H9 (cell line): ENCODE measurements around the gene WHRN. TPM values are rescaled to one million over a fixed set of nuclear protein-coding genes. Genes with fewer than 3 reads are reported as not detected.

Experiments
- DNase-seq: peaks from one replicate; pipeline ENCODE4 v3.0.0-alpha.2; 2017
- H2AFZ ChIP-seq: one replicate; pipeline ENCODE4 v1.6.1; 2013; ENCODE audit warnings: mild to moderate bottlenecking, low read length, control low read depth, moderate library complexity
- H2AK5ac ChIP-seq: 2 replicates; pipeline ENCODE4 v1.6.1; 2013; ENCODE audit warnings: low read length, control low read depth, mixed read lengths; ENCODE audit not compliant: insufficient read length
- H2BK120ac ChIP-seq: one replicate; pipeline ENCODE4 v1.6.1; 2013; ENCODE audit warnings: low read depth, mild to moderate bottlenecking, low read length, control low read depth, inconsistent platforms; ENCODE audit not compliant: poor library complexity, severe bottlenecking
- H2BK12ac ChIP-seq: 2 replicates; pipeline ENCODE4 v1.6.1; 2013; ENCODE audit warnings: low read length, control low read depth, mixed read lengths, low read depth; ENCODE audit not compliant: insufficient read length
- H2BK15ac ChIP-seq: 2 replicates; pipeline ENCODE4 v1.6.1; 2013; ENCODE audit warnings: low read depth, low read length, control low read depth
- H2BK20ac ChIP-seq: one replicate; pipeline ENCODE4 v1.6.1; 2013; ENCODE audit warnings: low read depth, mild to moderate bottlenecking, low read length, control low read depth, inconsistent platforms; ENCODE audit not compliant: poor library complexity, severe bottlenecking
- H2BK5ac ChIP-seq: 2 replicates; pipeline ENCODE4 v1.6.1; 2013; ENCODE audit warnings: low read length, control low read depth, mixed read lengths; ENCODE audit not compliant: insufficient read length
- H3K14ac ChIP-seq: 2 replicates; pipeline ENCODE4 v1.6.1; 2013; ENCODE audit warnings: low read length, control low read depth; ENCODE audit not compliant: insufficient read depth
- H3K18ac ChIP-seq: 2 replicates; pipeline ENCODE4 v1.6.1; 2013; ENCODE audit warnings: low read depth, mild to moderate bottlenecking, mixed read lengths, low read length, control low read depth; ENCODE audit not compliant: insufficient read length
- H3K23ac ChIP-seq: 2 replicates; pipeline ENCODE4 v1.6.1; 2013; ENCODE audit warnings: low read length, control low read depth, mixed read lengths, low read depth; ENCODE audit not compliant: insufficient read length
- H3K23me2 ChIP-seq: 2 replicates; pipeline ENCODE4 v1.6.1; 2013; ENCODE audit warnings: low read depth, mild to moderate bottlenecking, mixed read lengths, low read length, control low read depth; ENCODE audit not compliant: insufficient read length, poor library complexity, severe bottlenecking
- H3K27ac ChIP-seq: 2 replicates; pipeline ENCODE4 v1.5.1; 2013; ENCODE audit warnings: low read length, control low read depth, mixed read lengths, low read depth; ENCODE audit not compliant: insufficient read length
- H3K27me3 ChIP-seq: 2 replicates; pipeline ENCODE4 v1.6.1; 2013; ENCODE audit warnings: low read length, control low read depth, inconsistent platforms; ENCODE audit not compliant: insufficient read depth
- H3K4ac ChIP-seq: 2 replicates; pipeline ENCODE4 v1.6.1; 2013; ENCODE audit warnings: low read depth, mild to moderate bottlenecking, control low read depth, inconsistent platforms, low read length, moderate library complexity
- H3K4me1 ChIP-seq: 2 replicates; pipeline ENCODE4 v1.6.1; 2013; ENCODE audit warnings: low read length, control low read depth, inconsistent platforms; ENCODE audit not compliant: insufficient read depth
- H3K4me2 ChIP-seq: 2 replicates; pipeline ENCODE4 v1.6.1; 2013; ENCODE audit warnings: low read length, control low read depth, mixed read lengths; ENCODE audit not compliant: insufficient read length, insufficient read depth
- H3K56ac ChIP-seq: 2 replicates; pipeline ENCODE4 v1.6.1; 2013; ENCODE audit warnings: low read depth, mild to moderate bottlenecking, mixed read lengths, low read length, control low read depth; ENCODE audit not compliant: insufficient read length
- H3K79me1 ChIP-seq: 2 replicates; pipeline ENCODE4 v1.6.1; 2013; ENCODE audit warnings: low read depth, mild to moderate bottlenecking, moderate library complexity, low read length, control low read depth, inconsistent platforms; ENCODE audit not compliant: insufficient read depth, poor library complexity, severe bottlenecking
- H3K79me2 ChIP-seq: 2 replicates; pipeline ENCODE4 v1.6.1; 2013; ENCODE audit warnings: low read length, control low read depth, inconsistent platforms; ENCODE audit not compliant: insufficient read depth
- H3K9ac ChIP-seq: 2 replicates; pipeline ENCODE4 v1.6.1; 2013; ENCODE audit warnings: low read length, control low read depth, mixed read lengths; ENCODE audit not compliant: insufficient read length; ENCODE audit errors: extremely low read depth
- H3K9me3 ChIP-seq: one replicate; pipeline ENCODE4 v1.6.1; 2013; ENCODE audit warnings: low read depth, low read length, inconsistent platforms; ENCODE audit not compliant: control insufficient read depth
- H3T11ph ChIP-seq: one replicate; pipeline ENCODE4 v1.6.1; 2013; ENCODE audit warnings: mild to moderate bottlenecking, low read length, control low read depth, inconsistent platforms
- H4K20me1 ChIP-seq: one replicate; pipeline ENCODE4 v1.6.1; 2013; ENCODE audit not compliant: control insufficient read depth, insufficient read length, insufficient read depth
- H4K5ac ChIP-seq: 2 replicates; pipeline ENCODE4 v1.6.1; 2013; ENCODE audit warnings: low read depth, mild to moderate bottlenecking, mixed read lengths, low read length, control low read depth; ENCODE audit not compliant: insufficient read length
- H4K8ac ChIP-seq: replicated peaks from 2 replicates; pipeline ENCODE4 v1.6.1; 2013; ENCODE audit warnings: low read length, control low read depth, mixed read lengths, low read depth; ENCODE audit not compliant: insufficient read length
- H4K91ac ChIP-seq: 2 replicates; pipeline ENCODE4 v1.6.1; 2013; ENCODE audit warnings: low read depth, mild to moderate bottlenecking, moderate library complexity, mixed read lengths, low read length, control low read depth; ENCODE audit not compliant: insufficient read length
- H3K27ac Mint-ChIP-seq, 3 experiments: 2 replicates in 2 of 3; 3 replicates in 1 of 3; pipeline ENCODE4 v1.8.0; 2020 to 2021; ENCODE audit warnings: mixed read lengths in 3 of 3, mild to moderate bottlenecking in 1 of 3, moderate library complexity in 1 of 3
- H3K27me3 Mint-ChIP-seq: 2 replicates; pipeline ENCODE4 v1.8.0; 2021; ENCODE audit warnings: low read depth, mild to moderate bottlenecking, moderate library complexity, mixed read lengths
- H3K36me3 Mint-ChIP-seq, 3 experiments: 2 replicates in 2 of 3; 3 replicates in 1 of 3; pipeline ENCODE4 v1.8.0; 2020 to 2021; ENCODE audit warnings: low read depth in 3 of 3, mixed read lengths in 3 of 3; ENCODE audit not compliant: insufficient read depth in 1 of 3
- H3K4me1 Mint-ChIP-seq, 2 experiments: 2 replicates each; pipeline ENCODE4 v1.8.0; 2020; ENCODE audit warnings: mixed read lengths in 2 of 2
- H3K4me3 Mint-ChIP-seq, 2 experiments: 2 replicates in 1 of 2; 3 replicates in 1 of 2; pipeline ENCODE4 v1.8.0; 2020 to 2021; ENCODE audit warnings: mild to moderate bottlenecking in 2 of 2, mixed read lengths in 2 of 2, moderate library complexity in 1 of 2
- H3K9me3 Mint-ChIP-seq, 2 experiments: 2 replicates in 1 of 2; 3 replicates in 1 of 2; pipeline ENCODE4 v1.8.0; 2020; ENCODE audit warnings: mild to moderate bottlenecking in 2 of 2, mixed read lengths in 2 of 2, moderate library complexity in 1 of 2
- CTCF ChIP-seq: fragments of 200-600 bp; sonication (generic); conservative IDR thresholded peaks from 3 replicates; pipeline ENCODE4 v1.8.0; 2021; ENCODE audit warnings: antibody characterized with exemption, mild to moderate bottlenecking
- WGBS: extraction: QIAGEN DNeasy Blood & Tissue Kit; methylation state at CpG from one replicate; pipeline ENCODE4 v1.1.7; 2013; ENCODE audit warnings: missing lambda C conversion rate, low lambda C conversion rate, mixed read lengths; ENCODE audit not compliant: insufficient read length; ENCODE audit errors: extremely low coverage; 5-methylcytosine and 5-hydroxymethylcytosine counted together
- total RNA-seq: library from RNA; stranded (reverse); gene quantifications from 2 replicates; pipeline ENCODE4 v1.2.1, GENCODE V29; 2021

Gene WHRN
- total RNA-seq, 1 experiment from 2014 or later: 2.2 TPM

GRCh38 chr9:114413861-114414301 is 91.4 kb downstream of the WHRN start:
- Histone ChIP-seq H4K91ac (no peak overlapping the region), H3T11ph (no peak overlapping the region), H3K79me2 (no peaks in the 10 kb centered on the region), H2BK120ac (no peak overlapping the region), H3K27ac (no peak overlapping the region), H2BK15ac (no peak overlapping the region), H2BK12ac (no peak overlapping the region), H3K4ac (no peak overlapping the region), H3K79me1 (no peaks in the 10 kb centered on the region), H3K14ac (no peak overlapping the region), H3K27me3 (no peaks in the 10 kb centered on the region), H4K20me1 (no peaks in the 10 kb centered on the region), H3K4me1 (peaks cover 5% of the 10 kb centered on the region; the same call in 1 of the 2 replicates), H4K8ac (no peak overlapping the region), H2BK20ac (no peak overlapping the region), H3K9ac (no peak overlapping the region), H3K23ac (no peak overlapping the region), H3K18ac (no peak overlapping the region), H3K4me2 (no peak overlapping the region), H2AFZ (no peak overlapping the region), H2BK5ac (no peak overlapping the region), H3K56ac (no peak overlapping the region), H4K5ac (no peak overlapping the region), H3K9me3 (no peaks in the 10 kb centered on the region), H3K23me2 (no peaks in the 10 kb centered on the region), H2AK5ac (no peak overlapping the region)
- H3K4me3 Mint-ChIP-seq: no peak overlapping the region
- no peaks in the 10 kb centered on the region; a peak in 1 of 7 replicates for H3K36me3 Mint-ChIP-seq
- no peaks in the 10 kb centered on the region for H3K9me3 Mint-ChIP-seq
- no peak for TF ChIP-seq CTCF
- peaks cover 8% of the 10 kb centered on the region for H3K27me3 Mint-ChIP-seq
- WGBS: no CpG with 5 or more reads among the region's 5 CpGs
- peak overlapping the region in 1 of 3 experiments; percentile 53; a peak in 1 of 7 replicates for H3K27ac Mint-ChIP-seq
- no peak for DNase-seq
- peaks cover 22 to 51% of the 10 kb centered on the region in 2 experiments for H3K4me1 Mint-ChIP-seq
